Panc1 (cell line): ENCODE results near the gene ELMO2.

ENCODE experiments used
- POLR2AphosphoS5 ChIP-seq: IDR thresholded peaks from 2 replicates; pipeline ENCODE4 v1.6.1; 2012; ENCODE audit warnings: mild to moderate bottlenecking, low read depth, low read length, moderate library complexity
- TF ChIP-seq, protein P1 (sequence below): fragments of 450-650 bp; IDR thresholded peaks from 2 replicates; pipeline ENCODE4 v1.5.1; 2017; ENCODE audit warnings: mild to moderate bottlenecking

DNA sequence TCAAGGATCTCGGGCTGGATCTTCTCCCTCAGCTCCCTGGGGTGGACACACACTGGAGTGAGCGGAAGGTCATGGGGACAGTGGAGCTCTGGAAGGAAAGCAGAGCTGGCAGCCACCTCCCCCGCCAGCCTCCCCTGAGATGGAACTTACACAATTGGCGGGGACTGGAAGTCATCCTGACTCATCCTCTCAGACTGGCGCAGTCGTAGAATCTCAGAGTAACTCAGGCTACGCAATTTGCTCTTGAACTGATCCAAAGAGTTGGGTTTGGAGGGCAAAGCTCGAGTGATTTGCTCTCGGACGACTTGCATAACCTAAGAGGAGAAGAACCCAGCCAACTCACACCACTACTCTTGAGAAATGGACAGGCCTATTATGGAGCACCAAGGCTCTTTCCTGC lies 34.8 kb downstream of the ELMO2 start:
- TF ChIP-seq, protein P1, sequence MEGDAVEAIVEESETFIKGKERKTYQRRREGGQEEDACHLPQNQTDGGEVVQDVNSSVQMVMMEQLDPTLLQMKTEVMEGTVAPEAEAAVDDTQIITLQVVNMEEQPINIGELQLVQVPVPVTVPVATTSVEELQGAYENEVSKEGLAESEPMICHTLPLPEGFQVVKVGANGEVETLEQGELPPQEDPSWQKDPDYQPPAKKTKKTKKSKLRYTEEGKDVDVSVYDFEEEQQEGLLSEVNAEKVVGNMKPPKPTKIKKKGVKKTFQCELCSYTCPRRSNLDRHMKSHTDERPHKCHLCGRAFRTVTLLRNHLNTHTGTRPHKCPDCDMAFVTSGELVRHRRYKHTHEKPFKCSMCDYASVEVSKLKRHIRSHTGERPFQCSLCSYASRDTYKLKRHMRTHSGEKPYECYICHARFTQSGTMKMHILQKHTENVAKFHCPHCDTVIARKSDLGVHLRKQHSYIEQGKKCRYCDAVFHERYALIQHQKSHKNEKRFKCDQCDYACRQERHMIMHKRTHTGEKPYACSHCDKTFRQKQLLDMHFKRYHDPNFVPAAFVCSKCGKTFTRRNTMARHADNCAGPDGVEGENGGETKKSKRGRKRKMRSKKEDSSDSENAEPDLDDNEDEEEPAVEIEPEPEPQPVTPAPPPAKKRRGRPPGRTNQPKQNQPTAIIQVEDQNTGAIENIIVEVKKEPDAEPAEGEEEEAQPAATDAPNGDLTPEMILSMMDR, result no peak
- no peak for TF ChIP-seq POLR2AphosphoS5
